Spleen (tissue), 7 donors: Measurements from ENCODE around the gene KITLG.

Source experiments
- CTCF ChIP-seq, 11 experiments: fragments of 200-600 bp in 7 of 11; fragments of 450-650 bp in 4 of 11; sonication (generic) in 4 of 11; IDR thresholded peaks in 8 of 11; conservative IDR thresholded peaks in 3 of 11; 1 replicate in 7 of 11; 2 replicates in 4 of 11; pipeline versions ENCODE4 v1.4.0 to v1.8.0; 2016 to 2021; ENCODE audit warnings: antibody characterized with exemption in 11 of 11, inconsistent platforms in 4 of 11, mild to moderate bottlenecking in 1 of 11
- POLR2AphosphoS5 ChIP-seq, 3 donors: sonication (generic); formaldehyde crosslinking; IDR thresholded peaks; one replicate each; pipeline ENCODE4 v1.5.1; 2017; ENCODE audit warnings: antibody characterized with exemption in 3 of 3
- donor health status: DM: no; HTN: no; CAD: no; lungs with moderate emphysema.
- donor health status: DM: no; HTN: no; CAD: no.
- donor health status: DM: no; HTN: no; CAD: no.

DNA sequence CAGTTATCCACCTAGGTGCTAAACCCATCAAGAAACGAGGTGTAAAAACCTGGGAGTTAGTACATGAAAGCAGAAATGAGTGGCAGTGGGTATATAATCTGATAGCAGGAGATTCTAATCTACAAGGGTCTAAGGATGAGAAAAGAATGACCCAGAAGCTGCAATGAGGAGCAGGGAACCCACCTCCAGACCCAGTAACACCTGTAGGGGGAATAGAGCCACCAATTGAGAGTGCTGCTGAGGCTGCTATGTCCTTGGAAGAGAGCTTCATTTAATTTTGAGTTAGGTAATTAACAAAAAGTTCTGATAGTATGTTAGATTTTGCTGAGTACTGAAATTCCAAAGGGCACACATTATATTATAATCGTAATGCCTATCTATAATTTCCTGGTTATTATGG lies 89.8 kb downstream of the KITLG start:
- TF ChIP-seq CTCF (IDR thresholded peaks at IDR 0.05 in 8 of 11, conservative IDR thresholded peaks at IDR 0.05 in 3 of 11) = no peak
- no peak for TF ChIP-seq POLR2AphosphoS5 (IDR thresholded peaks at IDR 0.05)
